ENCODE results near the gene ASIC4. TPM values are rescaled to one million over a fixed set of nuclear protein-coding genes. Genes with fewer than 3 reads are reported as not detected.

Gene ASIC4
- total and polyA plus RNA-seq, 2 experiments from 2014 or later: not detected

GRCh38 chr2:219514836-219515235 lies 554 bp downstream of the ASIC4 start:
- no peaks in the 10 kb centered on the region for H4K20me1 ChIP-seq (ENCODE audit: insufficient read depth, poor library complexity, severe bottlenecking)
- WGBS (ENCODE audit: low lambda C conversion rate, missing lambda C conversion rate): 90% methylated on average over 20 of the region's 21 CpGs
- H3K27me3 ChIP-seq: peaks cover 61% of the 10 kb centered on the region
- no peak overlapping the region for H3K27ac ChIP-seq
- no peaks in the 10 kb centered on the region for H3K9me2 ChIP-seq (replicated peaks; ENCODE audit: insufficient read depth)
- TF ChIP-seq EZH2 (IDR thresholded peaks at IDR 0.05; ENCODE audit: borderline replicate concordance) (no peak), EZH2phosphoT487 (IDR thresholded peaks at IDR 0.05; ENCODE audit: low read depth, severe bottlenecking, unreplicated experiment) (no peak), CTCF (IDR thresholded peaks at IDR 0.05; ENCODE audit: poor library complexity) (no peak)
- no peak overlapping the region for H3K4me2 ChIP-seq
- no peaks in the 10 kb centered on the region for H3K9me3 ChIP-seq (ENCODE audit: low read depth)
- H2AFZ ChIP-seq: no peak overlapping the region
- H3K79me2 ChIP-seq: no peaks in the 10 kb centered on the region
- no peaks in the 10 kb centered on the region for H3K36me3 ChIP-seq (replicated peaks; ENCODE audit: insufficient read depth, low read depth)
- DNase-seq (ENCODE audit: low spot score): no peak
- peaks cover 21% of the 10 kb centered on the region for H3K4me1 ChIP-seq (ENCODE audit: insufficient read depth)
- no peak overlapping the region for H3K4me3 ChIP-seq

GRCh38 chr2:219515874-219516629 lies 1.8 kb downstream of the ASIC4 start:
- Histone ChIP-seq H3K4me1 (ENCODE audit: insufficient read depth) (peaks cover 10% of the 10 kb centered on the region), H3K9me2 (replicated peaks; ENCODE audit: insufficient read depth) (no peaks in the 10 kb centered on the region), H2AFZ (no peak overlapping the region), H3K27me3 (peaks cover 69% of the 10 kb centered on the region), H3K27ac (no peak overlapping the region), H4K20me1 (ENCODE audit: insufficient read depth, poor library complexity, severe bottlenecking) (no peaks in the 10 kb centered on the region), H3K4me2 (no peak overlapping the region), H3K79me2 (no peaks in the 10 kb centered on the region), H3K4me3 (no peak overlapping the region), H3K9me3 (ENCODE audit: low read depth) (no peaks in the 10 kb centered on the region), H3K36me3 (replicated peaks; ENCODE audit: insufficient read depth, low read depth) (no peaks in the 10 kb centered on the region)
- no peak for TF ChIP-seq CTCF (IDR thresholded peaks at IDR 0.05; ENCODE audit: poor library complexity)
- no peak for TF ChIP-seq EZH2phosphoT487 (IDR thresholded peaks at IDR 0.05; ENCODE audit: low read depth, severe bottlenecking, unreplicated experiment)
- no peak for TF ChIP-seq EZH2 (IDR thresholded peaks at IDR 0.05; ENCODE audit: borderline replicate concordance)
- no peak for DNase-seq (ENCODE audit: low spot score)
- WGBS (ENCODE audit: low lambda C conversion rate, missing lambda C conversion rate): 84% methylated on average over 17 of the region's 17 CpGs

- peaks cover 18% of the 10 kb centered on the region for H3K4me1 ChIP-seq (ENCODE audit: insufficient read depth)
- no peaks in the 10 kb centered on the region for H3K9me2 ChIP-seq (replicated peaks; ENCODE audit: insufficient read depth)
- TF ChIP-seq CTCF (IDR thresholded peaks at IDR 0.05; ENCODE audit: poor library complexity) (no peak), EZH2phosphoT487 (IDR thresholded peaks at IDR 0.05; ENCODE audit: low read depth, severe bottlenecking, unreplicated experiment) (no peak), EZH2 (IDR thresholded peaks at IDR 0.05; ENCODE audit: borderline replicate concordance) (no peak)
- H3K36me3 ChIP-seq (replicated peaks; ENCODE audit: insufficient read depth, low read depth): no peaks in the 10 kb centered on the region
- WGBS (ENCODE audit: low lambda C conversion rate, missing lambda C conversion rate): 84% methylated on average over 6 of the region's 7 CpGs
- no peak overlapping the region for H3K27ac ChIP-seq
- no peak overlapping the region for H3K4me2 ChIP-seq
- H2AFZ ChIP-seq: no peak overlapping the region
- no peaks in the 10 kb centered on the region for H3K79me2 ChIP-seq
- no peaks in the 10 kb centered on the region for H4K20me1 ChIP-seq (ENCODE audit: insufficient read depth, poor library complexity, severe bottlenecking)
- H3K9me3 ChIP-seq (ENCODE audit: low read depth): no peaks in the 10 kb centered on the region
- DNase-seq (ENCODE audit: low spot score): no peak
- peaks cover 72% of the 10 kb centered on the region for H3K27me3 ChIP-seq
- no peak overlapping the region for H3K4me3 ChIP-seq
Observed at GRCh38 chr2:219516888-219517287, 2.6 kb downstream of the ASIC4 start.

All from hepatocyte (in vitro differentiated cells).